Left hindlimb (tissue), 1 donor: ENCODE data around the gene CACNA2D4.
"Not testable (repeated sequence)": the region's sequence is repeated elsewhere in the genome, so short reads cannot be mapped to it uniquely, and the experiment has no call there.

Experiments
- DNase-seq: peaks from one replicate; pipeline ENCODE4 v3.0.0-alpha.2; 2018

CACNA2D4 gene

GRCh38 chr12:1918081-1918883, at the start of gene CACNA2D4:
Gene CACNA2D4 (minus strand): TSS chr12:1918652. CDS start chr12:1918473, 179 bp downstream.
- peak; percentile 27 for DNase-seq

- no peak for DNase-seq
These were observed 48.2 kb upstream of the CACNA2D4 start for GRCh38 chr12:1966561-1967226.

- DNase-seq, result no peak
These were observed 47.5 kb upstream of the CACNA2D4 start for GRCh38 chr12:1965916-1966315.

- DNase-seq, result no peak
These were observed 43.9 kb upstream of the CACNA2D4 start for GRCh38 chr12:1962051-1963020.

GRCh38 chr12:1956716-1957115, 38.3 kb upstream of the CACNA2D4 start:
- DNase-seq, result no peak

- no peak for DNase-seq
These were observed 31.5 kb upstream of the CACNA2D4 start for GRCh38 chr12:1949771-1950470.

- no peak for DNase-seq
These were observed 30.4 kb upstream of the CACNA2D4 start for GRCh38 chr12:1948883-1949282.

GRCh38 chr12:1947081-1947480, 28.6 kb upstream of the CACNA2D4 start:
- no peak for DNase-seq

- no peak for DNase-seq
These were observed 27.8 kb upstream of the CACNA2D4 start for GRCh38 chr12:1946296-1946695.

GRCh38 chr12:1945502-1945901, 27.1 kb upstream of the CACNA2D4 start:
- not testable (repeated sequence) for DNase-seq

- peak; percentile 86 for DNase-seq
These were observed 21.6 kb upstream of the CACNA2D4 start for GRCh38 chr12:1939801-1940607.

- DNase-seq, result no peak
These were observed 20.9 kb upstream of the CACNA2D4 start for GRCh38 chr12:1939331-1939730.

GRCh38 chr12:1937481-1938224, 19.2 kb upstream of the CACNA2D4 start:
- no peak for DNase-seq

- peak; percentile 72 for DNase-seq
These were observed 18.2 kb upstream of the CACNA2D4 start for GRCh38 chr12:1936406-1937320.

GRCh38 chr12:1935700-1936378, 17.4 kb upstream of the CACNA2D4 start:
- no peak for DNase-seq

GRCh38 chr12:1935242-1935641, 16.8 kb upstream of the CACNA2D4 start:
- no peak for DNase-seq

GRCh38 chr12:1934831-1935230, 16.4 kb upstream of the CACNA2D4 start:
- DNase-seq, result no peak

- DNase-seq, result peak; percentile 16
These were observed 15.6 kb upstream of the CACNA2D4 start for GRCh38 chr12:1934068-1934467.
